ENCODE results near the gene FAM110D. TPM values are rescaled to one million over a fixed set of nuclear protein-coding genes. Genes with fewer than 3 reads are reported as not detected.
A peak's percentile ranks its signal among the peaks of the same experiment; 100 is the strongest.

FAM110D gene
- polyA plus RNA-seq (2011; rRNA removed) (not detected in 2 replicates), polyA minus RNA-seq (2011; rRNA and poly(A)+ RNA removed) (not detected in 2 replicates)

- no peak for DNase-seq (ENCODE audit: low read depth)
- CTCF ChIA-PET: interaction anchor here (1.8 kb wide), 1 partner anchor 14 kb away, joined by 6 read pairs; no protein-coding TSS in a partner anchor
- Histone ChIP-seq H3K4me3 (ENCODE audit: low read depth, low read length) (no peak within 1 kb of the TSS), H3K27me3 (ENCODE audit: control insufficient read depth, insufficient read depth, low read length) (peaks cover 19% of the 10 kb centered on the region), H3K36me3 (ENCODE audit: control insufficient read depth, insufficient read depth, low read length) (no peaks in the 10 kb centered on the region)
- POLR2A ChIA-PET: no interaction called here
- TF ChIP-seq CTCF (IDR thresholded peaks at IDR 0.05; ENCODE audit: insufficient read depth, low read depth, low read length): no peak
Observed at GRCh38 chr1:26158908-26159742, at the start of gene FAM110D. TSS of gene FAM110D (plus strand) at chr1:26159079. CDS start at chr1:26161292, 2,213 bp downstream.

- no peak for DNase-seq (ENCODE audit: low read depth)
- CTCF ChIA-PET: interaction anchor here (6.0 kb wide), 1 partner anchor 35 kb away, joined by 32 read pairs; no protein-coding TSS in a partner anchor
Observed at GRCh38 chr1:26109229-26110164, 49.4 kb upstream of the FAM110D start.

GRCh38 chr1:26110731-26111529 lies 47.9 kb upstream of the FAM110D start:
- TF ChIP-seq CTCF (IDR thresholded peaks at IDR 0.05; ENCODE audit: insufficient read depth, low read depth, low read length): no peak
- no peak for DNase-seq (ENCODE audit: low read depth)
- ChIA-PET CTCF (interaction anchor here (0.6 to 6.0 kb wide), 3 partner anchors 15 to 59 kb away, joined by 4 to 32 read pairs (median 5); partner anchors contain the start of gene ZNF593), POLR2A (no interaction called here)
- peak overlapping the region; percentile 98 for H3K4me3 ChIP-seq (ENCODE audit: low read depth, low read length)
- no peaks in the 10 kb centered on the region for H3K27me3 ChIP-seq (ENCODE audit: control insufficient read depth, insufficient read depth, low read length)
- no peaks in the 10 kb centered on the region; the same call in 1 of the 2 replicates for H3K36me3 ChIP-seq (ENCODE audit: control insufficient read depth, insufficient read depth, low read length)

More at GRCh38 chr1:26109229-26110164, 49.4 kb upstream of the FAM110D start:
- no peaks in the 10 kb centered on the region for H3K27me3 ChIP-seq (ENCODE audit: control insufficient read depth, insufficient read depth, low read length)
- no peaks in the 10 kb centered on the region; the same call in 1 of the 2 replicates for H3K36me3 ChIP-seq (ENCODE audit: control insufficient read depth, insufficient read depth, low read length)
- H3K4me3 ChIP-seq (ENCODE audit: low read depth, low read length): no peak overlapping the region
- POLR2A ChIA-PET: no interaction called here
- no peak for TF ChIP-seq CTCF (IDR thresholded peaks at IDR 0.05; ENCODE audit: insufficient read depth, low read depth, low read length)

- POLR2A ChIA-PET: no interaction called here
- CTCF ChIA-PET: interaction anchor here (0.8 to 6.0 kb wide), 7 partner anchors 8 to 61 kb away, joined by 3 to 32 read pairs (median 4); partner anchors contain the start of gene ZNF593
- H3K27me3 ChIP-seq (ENCODE audit: control insufficient read depth, insufficient read depth, low read length): no peaks in the 10 kb centered on the region
- H3K36me3 ChIP-seq (ENCODE audit: control insufficient read depth, insufficient read depth, low read length): no peaks in the 10 kb centered on the region; the same call in 1 of the 2 replicates
- no peak for TF ChIP-seq CTCF (IDR thresholded peaks at IDR 0.05; ENCODE audit: insufficient read depth, low read depth, low read length)
- peak within 1 kb of the TSS; percentile 98 for H3K4me3 ChIP-seq (ENCODE audit: low read depth, low read length)
- DNase-seq (ENCODE audit: low read depth): peak; percentile 74
Observed at GRCh38 chr1:26111530-26112406, 47.1 kb upstream of the FAM110D start, which contains the start of gene PDIK1L. TSS of gene PDIK1L (plus strand) at chr1:26111824. CDS start at chr1:26114309, 2,485 bp downstream.
